Measurements from ENCODE around the gene HSF4. TPM values are rescaled to one million over a fixed set of nuclear protein-coding genes. Genes with fewer than 3 reads are reported as not detected.
"Not testable (repeated sequence)": the region's sequence is repeated elsewhere in the genome, so short reads cannot be mapped to it uniquely, and the experiment has no call there.

HSF4 gene
- total RNA-seq = 100 to 1,000 TPM in 1 of 2 donors, 10 to 100 TPM in 1; 22.2 to 101 TPM
- polyA plus RNA-seq = 100 to 1,000 TPM in 1 of 2 donors, 10 to 100 TPM in 1; 25.0 to 133 TPM
- long read RNA-seq, donor 1, partial matches to known transcripts = 1 of 7 reads
- long read RNA-seq, donor 1, other reads (novel, unspliced or antisense) = 6 of 7 reads
- long read RNA-seq, donor 2, partial matches to known transcripts = 1 of 17 reads
- long read RNA-seq, donor 2, other reads (novel, unspliced or antisense) = 15 of 17 reads

DNA sequence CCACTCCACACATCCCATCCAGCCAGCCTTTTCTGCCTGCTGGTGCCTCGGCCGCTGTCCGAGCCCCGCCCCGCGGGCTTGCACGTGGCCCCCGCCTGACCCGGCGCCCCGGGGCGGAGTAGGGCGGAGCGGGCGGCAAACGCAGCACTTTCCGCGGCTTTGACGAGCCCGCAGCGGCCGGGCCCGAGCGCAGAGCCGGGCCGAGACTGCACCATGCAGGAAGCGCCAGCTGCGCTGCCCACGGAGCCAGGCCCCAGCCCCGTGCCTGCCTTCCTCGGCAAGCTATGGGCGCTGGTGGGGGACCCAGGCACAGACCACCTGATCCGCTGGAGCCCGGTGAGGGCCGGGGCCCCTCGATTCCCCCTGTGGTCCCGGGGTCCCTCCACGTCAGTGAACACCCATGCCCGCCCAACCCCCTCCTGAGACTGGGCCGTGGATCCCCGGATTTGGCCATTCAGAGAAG is at the start of gene HSF4:
Gene HSF4 (plus strand): TSS at position 147 of the 463 bp plus-strand sequence. CDS start 67 bp downstream, at position 214.
- WGBS, 2 donors = 2 to 3% methylated on average over 35 to 41 of the region's 41 CpGs
- DNase-seq (peak; percentile 83 to 86), ATAC-seq (ENCODE audit: low FRiP score) (peak; percentile 62)
- no peaks in the 10 kb centered on the region for H3K9me3 ChIP-seq (ENCODE audit: control insufficient read depth, low read length)
- peak within 1 kb of the TSS in 1 of 2 donors; percentile 18 for H3K4me3 ChIP-seq (ENCODE audit: low read length in 2 of 2)
- intact Hi-C loops (cut with DNase I) = no loop called here
- H3K4me1 ChIP-seq (ENCODE audit: control insufficient read depth in 1 of 2, insufficient read depth in 2 of 2, low read length in 2 of 2) = no peaks in the 10 kb centered on the region
- peak within 1 kb of the TSS in 1 of 2 donors; percentile 22 for H3K27ac ChIP-seq (ENCODE audit: low read depth in 1 of 2, low read length in 2 of 2)
- no peaks in the 10 kb centered on the region for H3K27me3 ChIP-seq (ENCODE audit: control insufficient read depth in 1 of 2, insufficient read depth in 2 of 2, low read length in 1 of 2)
- H3K36me3 ChIP-seq (ENCODE audit: control insufficient read depth in 1 of 2, insufficient read depth in 2 of 2, low read length in 1 of 2) = no peaks in the 10 kb centered on the region

GRCh38 chr16:67114793-67115192 is 49.8 kb upstream of the HSF4 start:
- H3K36me3 ChIP-seq (ENCODE audit: control insufficient read depth in 1 of 2, insufficient read depth in 2 of 2, low read length in 1 of 2) = no peaks in the 10 kb centered on the region
- WGBS, 2 donors = 80 to 89% methylated on average over 2 of the region's 2 CpGs
- H3K4me1 ChIP-seq (ENCODE audit: control insufficient read depth in 1 of 2, insufficient read depth in 2 of 2, low read length in 2 of 2) = no peaks in the 10 kb centered on the region
- H3K4me3 ChIP-seq (ENCODE audit: low read length in 2 of 2) = no peak overlapping the region
- no peaks in the 10 kb centered on the region for H3K27me3 ChIP-seq (ENCODE audit: control insufficient read depth in 1 of 2, insufficient read depth in 2 of 2, low read length in 1 of 2)
- no peak overlapping the region for H3K27ac ChIP-seq (ENCODE audit: low read depth in 1 of 2, low read length in 2 of 2)
- no peak for DNase-seq
- no peak for ATAC-seq (ENCODE audit: low FRiP score)
- intact Hi-C loops (cut with DNase I) = no loop called here
- no peaks in the 10 kb centered on the region for H3K9me3 ChIP-seq (ENCODE audit: control insufficient read depth, low read length)

DNA sequence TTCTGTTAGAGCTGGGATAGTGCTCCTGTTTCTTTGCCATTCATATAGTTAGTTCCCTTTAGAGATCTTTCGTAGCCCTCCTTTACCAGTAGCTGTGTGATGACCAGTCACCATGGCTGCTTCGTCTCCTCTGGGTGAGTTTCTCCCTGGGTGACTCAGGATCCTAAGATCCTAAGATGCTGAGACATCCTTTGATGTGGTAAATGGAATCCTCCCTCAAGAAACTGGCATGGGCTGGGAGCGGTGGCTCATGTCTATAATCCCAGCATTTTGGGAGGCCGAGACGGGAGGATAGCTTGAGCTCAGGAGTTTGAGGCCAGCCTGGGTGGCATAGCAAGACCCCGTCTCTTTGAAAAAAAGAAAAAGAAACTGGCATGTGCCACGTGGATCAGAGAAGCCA is 48.9 kb upstream of the HSF4 start:
- Histone ChIP-seq H3K4me3 (ENCODE audit: low read length in 2 of 2) (no peak overlapping the region), H3K4me1 (ENCODE audit: control insufficient read depth in 1 of 2, insufficient read depth in 2 of 2, low read length in 2 of 2) (no peaks in the 10 kb centered on the region), H3K27ac (ENCODE audit: low read depth in 1 of 2, low read length in 2 of 2) (no peak overlapping the region), H3K27me3 (ENCODE audit: control insufficient read depth in 1 of 2, insufficient read depth in 2 of 2, low read length in 1 of 2) (no peaks in the 10 kb centered on the region), H3K36me3 (ENCODE audit: control insufficient read depth in 1 of 2, insufficient read depth in 2 of 2, low read length in 1 of 2) (peaks cover 0 to 3% of the 10 kb centered on the region in 2 donors), H3K9me3 (ENCODE audit: control insufficient read depth, low read length) (no peaks in the 10 kb centered on the region)
- intact Hi-C loops (cut with DNase I) = no loop called here
- DNase-seq (peak in 1 of 2 donors; percentile 35), ATAC-seq (ENCODE audit: low FRiP score) (no peak)
- 77% methylated on average over 7 of the region's 7 CpGs for WGBS, 2 donors

DNA sequence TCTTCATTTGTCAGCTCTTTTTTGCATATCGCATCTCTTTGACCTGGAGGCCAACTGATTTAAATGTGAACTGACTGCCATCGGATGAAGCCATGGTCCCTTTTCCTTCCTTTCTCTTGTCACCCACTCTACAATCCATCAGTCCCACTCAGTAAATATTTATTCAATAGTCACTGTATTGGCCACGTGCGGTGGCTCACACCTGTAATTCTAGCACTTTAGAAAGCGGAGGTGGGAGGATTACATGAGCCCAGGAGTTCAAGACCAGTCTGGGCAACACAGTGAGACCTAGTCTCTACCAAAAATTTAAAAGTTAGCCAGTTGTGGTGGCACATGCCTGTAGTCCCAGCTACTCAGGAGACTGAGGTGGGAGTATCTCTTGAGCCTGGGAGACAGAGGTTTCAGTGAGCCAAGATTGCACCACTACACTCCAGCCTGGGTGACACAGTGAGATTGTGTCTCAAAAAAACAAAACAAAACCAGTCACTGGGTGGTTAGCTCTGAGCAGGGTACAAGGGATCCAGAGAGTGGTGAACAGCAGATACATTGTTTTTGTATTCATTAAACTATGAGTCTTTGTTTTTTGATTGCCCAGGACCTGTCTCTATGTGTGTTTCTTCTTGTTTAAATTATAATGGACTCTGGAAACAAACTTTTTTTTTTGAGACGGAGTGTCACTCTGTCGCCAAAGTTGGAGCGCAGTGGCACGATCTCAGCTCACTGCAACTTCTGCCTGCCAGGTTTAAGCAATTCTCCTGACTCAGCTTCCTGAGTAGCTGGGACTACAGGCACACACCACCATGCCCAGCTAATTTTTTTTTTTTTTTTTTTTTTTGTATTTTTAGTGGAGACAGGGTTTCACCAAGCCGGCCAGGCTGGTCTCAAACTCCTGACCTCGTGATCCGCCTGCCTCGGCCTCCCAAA is 47.9 kb upstream of the HSF4 start:
- DNase-seq (no peak), ATAC-seq (ENCODE audit: low FRiP score) (no peak)
- H3K36me3 ChIP-seq (ENCODE audit: control insufficient read depth in 1 of 2, insufficient read depth in 2 of 2, low read length in 1 of 2) = peaks cover 0 to 3% of the 10 kb centered on the region in 2 donors
- H3K9me3 ChIP-seq (ENCODE audit: control insufficient read depth, low read length) = no peaks in the 10 kb centered on the region
- no peak overlapping the region for H3K27ac ChIP-seq (ENCODE audit: low read depth in 1 of 2, low read length in 2 of 2)
- WGBS, 2 donors = 84 to 86% methylated on average over 13 of the region's 13 CpGs
- H3K4me1 ChIP-seq (ENCODE audit: control insufficient read depth in 1 of 2, insufficient read depth in 2 of 2, low read length in 2 of 2) = no peaks in the 10 kb centered on the region
- no peak overlapping the region for H3K4me3 ChIP-seq (ENCODE audit: low read length in 2 of 2)
- no peaks in the 10 kb centered on the region for H3K27me3 ChIP-seq (ENCODE audit: control insufficient read depth in 1 of 2, insufficient read depth in 2 of 2, low read length in 1 of 2)
- intact Hi-C loops (cut with DNase I) = no loop called here

GRCh38 chr16:67117716-67118115 is 46.8 kb upstream of the HSF4 start:
- Histone ChIP-seq H3K9me3 (ENCODE audit: control insufficient read depth, low read length) (no peaks in the 10 kb centered on the region), H3K27me3 (ENCODE audit: control insufficient read depth in 1 of 2, insufficient read depth in 2 of 2, low read length in 1 of 2) (no peaks in the 10 kb centered on the region), H3K27ac (ENCODE audit: low read depth in 1 of 2, low read length in 2 of 2) (no peak overlapping the region), H3K4me3 (ENCODE audit: low read length in 2 of 2) (no peak overlapping the region), H3K36me3 (ENCODE audit: control insufficient read depth in 1 of 2, insufficient read depth in 2 of 2, low read length in 1 of 2) (peaks cover 0 to 3% of the 10 kb centered on the region in 2 donors), H3K4me1 (ENCODE audit: control insufficient read depth in 1 of 2, insufficient read depth in 2 of 2, low read length in 2 of 2) (no peaks in the 10 kb centered on the region)
- WGBS, 2 donors = 96 to 98% methylated on average over 9 of the region's 9 CpGs
- ATAC-seq (ENCODE audit: low FRiP score) = no peak
- intact Hi-C loops (cut with DNase I) = no loop called here
- peak in 1 of 2 donors; percentile 22 for DNase-seq

DNA sequence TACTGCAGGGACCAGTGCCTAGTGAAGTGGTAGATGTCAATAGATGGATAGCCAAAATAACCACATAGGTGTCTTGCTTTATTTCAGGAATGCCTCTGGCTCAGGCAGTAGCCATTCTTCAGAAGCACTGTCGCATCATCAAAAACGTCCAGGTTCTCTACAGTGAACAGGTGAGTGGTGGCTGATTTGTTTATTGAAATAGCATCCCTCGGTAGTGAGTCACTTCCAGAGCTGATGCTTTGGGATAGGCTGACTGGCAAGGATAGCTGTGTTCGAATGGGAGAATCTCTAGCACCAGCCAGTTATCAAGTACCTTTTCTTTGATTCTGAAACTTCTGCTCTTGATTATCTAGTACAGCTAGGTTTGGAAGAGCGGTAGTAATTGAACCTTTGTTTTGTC is 44.5 kb upstream of the HSF4 start:
- Histone ChIP-seq H3K27me3 (ENCODE audit: control insufficient read depth in 1 of 2, insufficient read depth in 2 of 2, low read length in 1 of 2) (no peaks in the 10 kb centered on the region), H3K27ac (ENCODE audit: low read depth in 1 of 2, low read length in 2 of 2) (no peak overlapping the region), H3K9me3 (ENCODE audit: control insufficient read depth, low read length) (no peaks in the 10 kb centered on the region), H3K4me1 (ENCODE audit: control insufficient read depth in 1 of 2, insufficient read depth in 2 of 2, low read length in 2 of 2) (no peaks in the 10 kb centered on the region), H3K36me3 (ENCODE audit: control insufficient read depth in 1 of 2, insufficient read depth in 2 of 2, low read length in 1 of 2) (peaks cover 0 to 3% of the 10 kb centered on the region in 2 donors), H3K4me3 (ENCODE audit: low read length in 2 of 2) (no peak overlapping the region)
- DNase-seq (peak in 1 of 2 donors; percentile 7), ATAC-seq (ENCODE audit: low FRiP score) (no peak)
- intact Hi-C loops (cut with DNase I) = no loop called here
- 84 to 85% methylated on average over 5 of the region's 5 CpGs for WGBS, 2 donors

GRCh38 chr16:67122799-67123198 is 41.7 kb upstream of the HSF4 start:
- ATAC-seq (ENCODE audit: low FRiP score); H3K9me3 ChIP-seq (ENCODE audit: control insufficient read depth, low read length); H3K36me3 ChIP-seq (ENCODE audit: control insufficient read depth in 1 of 2, insufficient read depth in 2 of 2, low read length in 1 of 2); H3K4me1 ChIP-seq (ENCODE audit: control insufficient read depth in 1 of 2, insufficient read depth in 2 of 2, low read length in 2 of 2); H3K4me3 ChIP-seq (ENCODE audit: low read length in 2 of 2); H3K27ac ChIP-seq (ENCODE audit: low read depth in 1 of 2, low read length in 2 of 2); intact Hi-C loops (cut with DNase I); H3K27me3 ChIP-seq (ENCODE audit: control insufficient read depth in 1 of 2, insufficient read depth in 2 of 2, low read length in 1 of 2): not testable (repeated sequence)
- DNase-seq = peak in 1 of 2 donors; percentile 12
- 93 to 96% methylated on average over 5 of the region's 5 CpGs for WGBS, 2 donors

DNA sequence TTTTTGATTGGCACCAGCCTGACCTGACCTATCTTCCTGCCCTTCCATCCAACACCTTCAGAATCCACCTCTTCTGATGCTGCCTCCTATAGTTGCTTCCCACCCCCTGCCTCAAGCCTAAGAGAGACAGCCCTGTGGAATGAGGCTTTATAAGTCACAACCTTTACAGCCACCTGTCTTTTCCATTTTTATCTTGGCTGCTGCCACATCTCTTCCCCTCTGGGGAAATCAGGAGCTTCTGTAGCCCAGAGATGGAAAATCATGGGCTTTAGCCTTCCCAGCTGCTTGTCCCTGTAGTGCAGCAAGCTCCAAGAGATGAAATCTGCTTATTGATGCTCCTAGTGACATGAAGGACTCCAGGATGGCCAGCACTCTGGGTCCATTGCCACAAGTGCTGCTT is 36.1 kb upstream of the HSF4 start:
- Histone ChIP-seq H3K4me3 (ENCODE audit: low read length in 2 of 2) (no peak overlapping the region), H3K36me3 (ENCODE audit: control insufficient read depth in 1 of 2, insufficient read depth in 2 of 2, low read length in 1 of 2) (peaks cover 4 to 5% of the 10 kb centered on the region in 2 donors), H3K9me3 (ENCODE audit: control insufficient read depth, low read length) (no peaks in the 10 kb centered on the region), H3K27me3 (ENCODE audit: control insufficient read depth in 1 of 2, insufficient read depth in 2 of 2, low read length in 1 of 2) (no peaks in the 10 kb centered on the region), H3K4me1 (ENCODE audit: control insufficient read depth in 1 of 2, insufficient read depth in 2 of 2, low read length in 2 of 2) (no peaks in the 10 kb centered on the region), H3K27ac (ENCODE audit: low read depth in 1 of 2, low read length in 2 of 2) (no peak overlapping the region)
- ATAC-seq (ENCODE audit: low FRiP score) = no peak
- intact Hi-C loops (cut with DNase I) = no loop called here
- no peak for DNase-seq
